ENCODE measurements around the gene LIPT1. TPM values are rescaled to one million over a fixed set of nuclear protein-coding genes. Genes with fewer than 3 reads are reported as not detected.

LIPT1 gene
- total RNA-seq, 2 experiments from 2014 or later, result 11.9 to 12.5 TPM

- H3K9me3 ChIP-seq (ENCODE audit: low read length), result no peaks in the 10 kb centered on the region
- POLR2A ChIA-PET, result no interaction called here
- no peak overlapping the region for H3K4me3 ChIP-seq (ENCODE audit: low read depth, low read length, poor library complexity, severe bottlenecking)
- H3K27ac ChIP-seq (ENCODE audit: low read depth, low read length, poor library complexity, severe bottlenecking), result no peak overlapping the region
- peaks cover 21% of the 10 kb centered on the region for H3K4me1 ChIP-seq (ENCODE audit: insufficient read depth, low read length, poor library complexity, severe bottlenecking)
- CTCF ChIA-PET (ENCODE audit: unreplicated experiment), result no interaction called here
- H2AFZ ChIP-seq (ENCODE audit: low read length), result no peak overlapping the region
- TF ChIP-seq EZH2phosphoT487 (IDR thresholded peaks at IDR 0.05; ENCODE audit: borderline replicate concordance, low read depth, low read length) (no peak), CTCF (conservative IDR thresholded peaks at IDR 0.05; ENCODE audit: low read length) (no peak)
- H3K4me2 ChIP-seq (ENCODE audit: low read length), result no peak overlapping the region
- intact Hi-C loops (cut with micrococcal nuclease; ENCODE audit: unreplicated experiment), result no loop called here
- no TSS peak for BruUV-seq (replicated peaks)
- peaks cover 10% of the 10 kb centered on the region for H3K36me3 ChIP-seq (ENCODE audit: insufficient read depth, low read length)
- H4K20me1 ChIP-seq (ENCODE audit: insufficient read depth, low read length), result no peaks in the 10 kb centered on the region
- H3K9me2 ChIP-seq (ENCODE audit: insufficient read depth, low read length), result no peaks in the 10 kb centered on the region
- H3K79me2 ChIP-seq (ENCODE audit: insufficient read depth, low read depth, low read length), result peaks cover 8% of the 10 kb centered on the region; the same call in 1 of the 2 replicates
- DNase-seq (ENCODE audit: low spot score), result no peak
Observed at GRCh38 chr2:99152199-99152895, 2.4 kb upstream of the LIPT1 start.

- peak overlapping the region; percentile 75 for H3K4me3 ChIP-seq (ENCODE audit: low read depth, low read length, poor library complexity, severe bottlenecking)
- no peaks in the 10 kb centered on the region for H4K20me1 ChIP-seq (ENCODE audit: insufficient read depth, low read length)
- peak overlapping the region; percentile 13 for H3K27ac ChIP-seq (ENCODE audit: low read depth, low read length, poor library complexity, severe bottlenecking)
- CTCF ChIA-PET (ENCODE audit: unreplicated experiment), result interaction anchor here (0.5 kb wide), 1 partner anchor 1934 kb away, joined by 3 read pairs; no protein-coding TSS in a partner anchor
- POLR2A ChIA-PET, result interaction anchor here (1.0 to 2.2 kb wide), 2 partner anchors 12 to 13 kb away, joined by 3 to 12 read pairs; partner anchors contain the start of gene C2orf15
- no peaks in the 10 kb centered on the region for H3K9me3 ChIP-seq (ENCODE audit: low read length)
- DNase-seq (ENCODE audit: low spot score), result no peak
- BruUV-seq (replicated peaks), result TSS peak; percentile 74
- peak overlapping the region; percentile 82 for H2AFZ ChIP-seq (ENCODE audit: low read length)
- intact Hi-C loops (cut with micrococcal nuclease; ENCODE audit: unreplicated experiment), result loop anchor here (2.0 kb wide), 3 partner anchors 13 to 183 kb away; partner anchors contain the start of genes C2orf15, EIF5B, MITD1 and MRPL30
- no peaks in the 10 kb centered on the region for H3K9me2 ChIP-seq (ENCODE audit: insufficient read depth, low read length)
- H3K4me2 ChIP-seq (ENCODE audit: low read length), result peak overlapping the region; percentile 88
- peaks cover 21% of the 10 kb centered on the region for H3K4me1 ChIP-seq (ENCODE audit: insufficient read depth, low read length, poor library complexity, severe bottlenecking)
- TF ChIP-seq CTCF (conservative IDR thresholded peaks at IDR 0.05; ENCODE audit: low read length), result no peak
- no peak for TF ChIP-seq EZH2phosphoT487 (IDR thresholded peaks at IDR 0.05; ENCODE audit: borderline replicate concordance, low read depth, low read length)
- H3K79me2 ChIP-seq (ENCODE audit: insufficient read depth, low read depth, low read length), result peaks cover 8% of the 10 kb centered on the region; the same call in 1 of the 2 replicates
- peaks cover 12% of the 10 kb centered on the region for H3K36me3 ChIP-seq (ENCODE audit: insufficient read depth, low read length)
Observed at GRCh38 chr2:99153921-99154604, 704 bp upstream of the LIPT1 start.

Measured in OCI-LY7 (cell line).